HepG2 (cell line): Measurements from ENCODE around the gene ANKRD53. TPM values are rescaled to one million over a fixed set of nuclear protein-coding genes. Genes with fewer than 3 reads are reported as not detected.

Experiments
- CHCHD3 ChIP-seq: sonication (generic); formaldehyde crosslinking; IDR thresholded peaks from 2 replicates; pipeline ENCODE4 v1.8.0; 2022; ENCODE audit warnings: mild to moderate bottlenecking, missing genetic modification reagents, moderate library complexity
- DNMT3B ChIP-seq: conservative IDR thresholded peaks from 2 replicates; pipeline ENCODE4 v1.6.1; 2016; ENCODE audit warnings: missing biosample characterization, control low read depth
- ESRRA ChIP-seq: sonication (generic); formaldehyde crosslinking; IDR thresholded peaks from 2 replicates; pipeline ENCODE4 v1.5.1; 2020; ENCODE audit warnings: mild to moderate bottlenecking, low read depth, missing genetic modification reagents
- EZH2 ChIP-seq: conservative IDR thresholded peaks from 2 replicates; pipeline ENCODE4 v1.6.1; 2012; ENCODE audit warnings: mild to moderate bottlenecking, low read depth, low read length, moderate library complexity
- HES4 ChIP-seq: sonication (generic); formaldehyde crosslinking; IDR thresholded peaks from 2 replicates; pipeline ENCODE4 v1.9.0; 2021; ENCODE audit warnings: mild to moderate bottlenecking, missing genetic modification reagents, borderline replicate concordance
- KAT8 ChIP-seq: IDR thresholded peaks from 2 replicates; pipeline ENCODE4 v1.6.1; 2016; ENCODE audit warnings: missing genetic modification reagents, missing compliant biosample characterization
- MTA1 ChIP-seq: sonication (generic); formaldehyde crosslinking; IDR thresholded peaks from 2 replicates; pipeline ENCODE4 v1.4.0; 2020; ENCODE audit warnings: missing genetic modification reagents, mild to moderate bottlenecking, borderline replicate concordance
- MZF1 ChIP-seq: sonication (generic); formaldehyde crosslinking; IDR thresholded peaks from 2 replicates; pipeline ENCODE4 v1.8.1; 2023; ENCODE audit warnings: mild to moderate bottlenecking, missing genetic modification reagents, borderline replicate concordance
- NFKB2 ChIP-seq: sonication (generic); formaldehyde crosslinking; IDR thresholded peaks from 2 replicates; pipeline ENCODE4 v1.4.0; 2020; ENCODE audit warnings: missing genetic modification reagents, borderline replicate concordance
- NFRKB ChIP-seq: fragments of 450-650 bp; IDR thresholded peaks from 2 replicates; pipeline ENCODE4 v1.6.1; 2017
- RBM39 ChIP-seq: fragments of 200-400 bp; formaldehyde crosslinking; IDR thresholded peaks from one replicate; pipeline ENCODE4 v1.6.1; 2018; ENCODE audit warnings: antibody characterized with exemption, mild to moderate bottlenecking, low read depth, low read length; ENCODE audit not compliant: poor library complexity, severe bottlenecking
- polyA plus RNA-seq, 8 experiments: library from polyadenylated mRNA; depleted of rRNA in 3 of 8; stranded (reverse) in 7 of 8; unstranded in 1 of 8; fragments of >200 nt; fragmentation: Illumina TruSeq in 4 of 8; extraction: Trizol in 4 of 8; gene quantifications; 2 replicates each; pipeline versions ENCODE4 v1.2.1 to v1.2.3, GENCODE V29; 2011 to 2016; ENCODE audit warnings: low read depth in 4 of 8, missing spikeins in 1 of 8, mixed read lengths in 1 of 8; ENCODE audit not compliant: insufficient read depth in 1 of 8
- total RNA-seq, 5 experiments: library from RNA; depleted of rRNA; stranded (reverse); fragments of >200 nt; fragmentation: Illumina TruSeq; extraction: Trizol; gene quantifications; 2 replicates each; pipeline ENCODE4 v1.2.3, GENCODE V29; 2016; ENCODE audit warnings: low read depth in 1 of 5
- TF ChIP-seq, protein P1 (sequence below): sonication (generic); formaldehyde crosslinking; IDR thresholded peaks from 2 replicates; pipeline ENCODE4; 2020; ENCODE audit warnings: missing genetic modification reagents, mild to moderate bottlenecking, borderline replicate concordance
- TF ChIP-seq, protein P2 (sequence below): sonication (generic); formaldehyde crosslinking; conservative IDR thresholded peaks from 2 replicates; pipeline ENCODE4 v1.8.0; 2022; ENCODE audit warnings: missing genetic modification reagents
- TF ChIP-seq, protein P3 (sequence below): sonication (generic); formaldehyde crosslinking; IDR thresholded peaks from 2 replicates; pipeline ENCODE4 v1.5.1; 2020; ENCODE audit warnings: mild to moderate bottlenecking, moderate library complexity, missing genetic modification reagents
- TF ChIP-seq, protein P4 (sequence below): sonication (generic); formaldehyde crosslinking; IDR thresholded peaks from 2 replicates; pipeline ENCODE4 v1.4.0; 2020; ENCODE audit warnings: missing genetic modification reagents, borderline replicate concordance
- TF ChIP-seq, protein P5 (sequence below): IDR thresholded peaks from 2 replicates; pipeline ENCODE4 v1.6.1; 2012; ENCODE audit warnings: low read length, improper control_type of control experiment

Gene ANKRD53
- total and polyA plus RNA-seq, 2 of the 13 experiments (the other 11 are each of a cell fraction or from before 2014, with no cell fraction given): 0.15 TPM; not detected in 1

DNA sequence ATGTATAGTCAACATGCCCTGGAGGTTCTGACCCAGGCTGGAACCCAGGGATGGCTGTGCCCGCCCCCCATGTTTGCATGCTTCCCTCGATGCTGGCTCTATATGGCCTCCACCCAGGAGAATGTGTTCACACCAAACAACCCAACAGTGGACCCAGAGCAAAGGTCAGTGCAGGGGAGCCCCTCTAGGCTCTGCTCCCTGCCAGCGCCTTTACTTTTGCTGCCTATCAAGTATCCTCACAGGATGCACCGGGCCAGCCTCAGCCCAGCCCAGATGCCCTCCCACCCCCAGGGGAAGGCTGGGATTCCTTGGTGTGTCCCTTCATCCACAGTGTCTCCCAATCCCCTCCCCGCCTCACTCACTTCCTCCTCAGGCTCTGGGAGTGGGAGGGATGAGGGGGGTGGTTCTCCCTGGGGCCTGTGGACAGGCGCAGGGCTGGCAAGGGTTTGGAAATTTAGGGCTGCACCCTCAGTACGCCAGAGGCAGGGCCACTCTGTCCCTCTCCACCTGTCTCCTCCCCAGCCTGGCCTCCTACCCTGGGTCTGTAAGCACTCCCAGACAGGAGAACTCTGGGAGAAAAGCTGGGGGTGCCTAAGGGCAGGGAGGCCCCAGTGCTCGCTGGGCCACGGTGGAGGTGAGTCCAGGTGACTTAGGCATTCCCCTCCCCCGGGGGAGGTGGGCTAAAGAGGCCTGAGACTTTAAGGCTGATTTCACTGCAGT is 40.4 kb upstream of the ANKRD53 start (continued):
- TF ChIP-seq, protein P1, sequence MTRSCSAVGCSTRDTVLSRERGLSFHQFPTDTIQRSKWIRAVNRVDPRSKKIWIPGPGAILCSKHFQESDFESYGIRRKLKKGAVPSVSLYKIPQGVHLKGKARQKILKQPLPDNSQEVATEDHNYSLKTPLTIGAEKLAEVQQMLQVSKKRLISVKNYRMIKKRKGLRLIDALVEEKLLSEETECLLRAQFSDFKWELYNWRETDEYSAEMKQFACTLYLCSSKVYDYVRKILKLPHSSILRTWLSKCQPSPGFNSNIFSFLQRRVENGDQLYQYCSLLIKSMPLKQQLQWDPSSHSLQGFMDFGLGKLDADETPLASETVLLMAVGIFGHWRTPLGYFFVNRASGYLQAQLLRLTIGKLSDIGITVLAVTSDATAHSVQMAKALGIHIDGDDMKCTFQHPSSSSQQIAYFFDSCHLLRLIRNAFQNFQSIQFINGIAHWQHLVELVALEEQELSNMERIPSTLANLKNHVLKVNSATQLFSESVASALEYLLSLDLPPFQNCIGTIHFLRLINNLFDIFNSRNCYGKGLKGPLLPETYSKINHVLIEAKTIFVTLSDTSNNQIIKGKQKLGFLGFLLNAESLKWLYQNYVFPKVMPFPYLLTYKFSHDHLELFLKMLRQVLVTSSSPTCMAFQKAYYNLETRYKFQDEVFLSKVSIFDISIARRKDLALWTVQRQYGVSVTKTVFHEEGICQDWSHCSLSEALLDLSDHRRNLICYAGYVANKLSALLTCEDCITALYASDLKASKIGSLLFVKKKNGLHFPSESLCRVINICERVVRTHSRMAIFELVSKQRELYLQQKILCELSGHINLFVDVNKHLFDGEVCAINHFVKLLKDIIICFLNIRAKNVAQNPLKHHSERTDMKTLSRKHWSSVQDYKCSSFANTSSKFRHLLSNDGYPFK (CRISPR knock-in tag): no peak
- TF ChIP-seq CHCHD3 (CRISPR knock-in tag) (no peak), NFRKB (no peak), RBM39 (peak; percentile 11), NFKB2 (no peak; the same call in 1 of the 2 replicates), HES4 (CRISPR knock-in tag) (no peak), EZH2 (no peak), ESRRA (no peak), DNMT3B (CRISPR knock-in tag) (no peak), KAT8 (CRISPR knock-in tag) (no peak), MZF1 (no peak), MTA1 (CRISPR knock-in tag) (no peak)
- TF ChIP-seq, protein P2, sequence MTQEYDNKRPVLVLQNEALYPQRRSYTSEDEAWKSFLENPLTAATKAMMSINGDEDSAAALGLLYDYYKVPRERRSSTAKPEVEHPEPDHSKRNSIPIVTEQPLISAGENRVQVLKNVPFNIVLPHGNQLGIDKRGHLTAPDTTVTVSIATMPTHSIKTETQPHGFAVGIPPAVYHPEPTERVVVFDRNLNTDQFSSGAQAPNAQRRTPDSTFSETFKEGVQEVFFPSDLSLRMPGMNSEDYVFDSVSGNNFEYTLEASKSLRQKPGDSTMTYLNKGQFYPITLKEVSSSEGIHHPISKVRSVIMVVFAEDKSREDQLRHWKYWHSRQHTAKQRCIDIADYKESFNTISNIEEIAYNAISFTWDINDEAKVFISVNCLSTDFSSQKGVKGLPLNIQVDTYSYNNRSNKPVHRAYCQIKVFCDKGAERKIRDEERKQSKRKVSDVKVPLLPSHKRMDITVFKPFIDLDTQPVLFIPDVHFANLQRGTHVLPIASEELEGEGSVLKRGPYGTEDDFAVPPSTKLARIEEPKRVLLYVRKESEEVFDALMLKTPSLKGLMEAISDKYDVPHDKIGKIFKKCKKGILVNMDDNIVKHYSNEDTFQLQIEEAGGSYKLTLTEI (CRISPR knock-in tag): no peak
- TF ChIP-seq, protein P3, sequence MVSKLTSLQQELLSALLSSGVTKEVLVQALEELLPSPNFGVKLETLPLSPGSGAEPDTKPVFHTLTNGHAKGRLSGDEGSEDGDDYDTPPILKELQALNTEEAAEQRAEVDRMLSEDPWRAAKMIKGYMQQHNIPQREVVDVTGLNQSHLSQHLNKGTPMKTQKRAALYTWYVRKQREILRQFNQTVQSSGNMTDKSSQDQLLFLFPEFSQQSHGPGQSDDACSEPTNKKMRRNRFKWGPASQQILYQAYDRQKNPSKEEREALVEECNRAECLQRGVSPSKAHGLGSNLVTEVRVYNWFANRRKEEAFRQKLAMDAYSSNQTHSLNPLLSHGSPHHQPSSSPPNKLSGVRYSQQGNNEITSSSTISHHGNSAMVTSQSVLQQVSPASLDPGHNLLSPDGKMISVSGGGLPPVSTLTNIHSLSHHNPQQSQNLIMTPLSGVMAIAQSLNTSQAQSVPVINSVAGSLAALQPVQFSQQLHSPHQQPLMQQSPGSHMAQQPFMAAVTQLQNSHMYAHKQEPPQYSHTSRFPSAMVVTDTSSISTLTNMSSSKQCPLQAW (CRISPR knock-in tag): 0 out of 2 replicates have a peak, but pooled peaks have one; percentile 15
- TF ChIP-seq, protein P4, sequence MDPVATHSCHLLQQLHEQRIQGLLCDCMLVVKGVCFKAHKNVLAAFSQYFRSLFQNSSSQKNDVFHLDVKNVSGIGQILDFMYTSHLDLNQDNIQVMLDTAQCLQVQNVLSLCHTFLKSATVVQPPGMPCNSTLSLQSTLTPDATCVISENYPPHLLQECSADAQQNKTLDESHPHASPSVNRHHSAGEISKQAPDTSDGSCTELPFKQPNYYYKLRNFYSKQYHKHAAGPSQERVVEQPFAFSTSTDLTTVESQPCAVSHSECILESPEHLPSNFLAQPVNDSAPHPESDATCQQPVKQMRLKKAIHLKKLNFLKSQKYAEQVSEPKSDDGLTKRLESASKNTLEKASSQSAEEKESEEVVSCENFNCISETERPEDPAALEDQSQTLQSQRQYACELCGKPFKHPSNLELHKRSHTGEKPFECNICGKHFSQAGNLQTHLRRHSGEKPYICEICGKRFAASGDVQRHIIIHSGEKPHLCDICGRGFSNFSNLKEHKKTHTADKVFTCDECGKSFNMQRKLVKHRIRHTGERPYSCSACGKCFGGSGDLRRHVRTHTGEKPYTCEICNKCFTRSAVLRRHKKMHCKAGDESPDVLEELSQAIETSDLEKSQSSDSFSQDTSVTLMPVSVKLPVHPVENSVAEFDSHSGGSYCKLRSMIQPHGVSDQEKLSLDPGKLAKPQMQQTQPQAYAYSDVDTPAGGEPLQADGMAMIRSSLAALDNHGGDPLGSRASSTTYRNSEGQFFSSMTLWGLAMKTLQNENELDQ (CRISPR knock-in tag): no peak
- TF ChIP-seq, protein P5, sequence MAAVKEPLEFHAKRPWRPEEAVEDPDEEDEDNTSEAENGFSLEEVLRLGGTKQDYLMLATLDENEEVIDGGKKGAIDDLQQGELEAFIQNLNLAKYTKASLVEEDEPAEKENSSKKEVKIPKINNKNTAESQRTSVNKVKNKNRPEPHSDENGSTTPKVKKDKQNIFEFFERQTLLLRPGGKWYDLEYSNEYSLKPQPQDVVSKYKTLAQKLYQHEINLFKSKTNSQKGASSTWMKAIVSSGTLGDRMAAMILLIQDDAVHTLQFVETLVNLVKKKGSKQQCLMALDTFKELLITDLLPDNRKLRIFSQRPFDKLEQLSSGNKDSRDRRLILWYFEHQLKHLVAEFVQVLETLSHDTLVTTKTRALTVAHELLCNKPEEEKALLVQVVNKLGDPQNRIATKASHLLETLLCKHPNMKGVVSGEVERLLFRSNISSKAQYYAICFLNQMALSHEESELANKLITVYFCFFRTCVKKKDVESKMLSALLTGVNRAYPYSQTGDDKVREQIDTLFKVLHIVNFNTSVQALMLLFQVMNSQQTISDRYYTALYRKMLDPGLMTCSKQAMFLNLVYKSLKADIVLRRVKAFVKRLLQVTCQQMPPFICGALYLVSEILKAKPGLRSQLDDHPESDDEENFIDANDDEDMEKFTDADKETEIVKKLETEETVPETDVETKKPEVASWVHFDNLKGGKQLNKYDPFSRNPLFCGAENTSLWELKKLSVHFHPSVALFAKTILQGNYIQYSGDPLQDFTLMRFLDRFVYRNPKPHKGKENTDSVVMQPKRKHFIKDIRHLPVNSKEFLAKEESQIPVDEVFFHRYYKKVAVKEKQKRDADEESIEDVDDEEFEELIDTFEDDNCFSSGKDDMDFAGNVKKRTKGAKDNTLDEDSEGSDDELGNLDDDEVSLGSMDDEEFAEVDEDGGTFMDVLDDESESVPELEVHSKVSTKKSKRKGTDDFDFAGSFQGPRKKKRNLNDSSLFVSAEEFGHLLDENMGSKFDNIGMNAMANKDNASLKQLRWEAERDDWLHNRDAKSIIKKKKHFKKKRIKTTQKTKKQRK: no peak
